ENCODE results near the gene NRXN2. TPM values are rescaled to one million over a fixed set of nuclear protein-coding genes. Genes with fewer than 3 reads are reported as not detected.

Gene NRXN2
- total RNA-seq, 1 donor from 2014 or later = 0.14 TPM

DNA sequence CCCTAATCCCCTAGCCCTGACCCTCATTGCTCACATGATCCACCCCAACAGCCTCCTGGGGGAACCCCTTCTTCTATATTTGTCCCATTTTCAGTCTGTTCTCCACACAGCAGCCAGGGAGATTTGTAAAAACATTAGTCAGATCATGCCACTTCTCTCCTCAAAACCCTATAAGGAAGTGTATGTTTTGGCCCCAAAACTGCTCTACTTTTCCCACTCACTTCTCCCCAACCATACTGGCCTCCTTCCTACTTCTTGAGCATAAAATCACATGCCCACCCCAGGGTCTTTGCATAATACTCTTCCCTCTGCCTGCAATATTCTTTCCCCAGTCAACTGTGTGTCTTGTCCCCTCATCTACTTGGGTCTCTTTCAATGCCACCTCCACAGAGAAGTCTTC lies 136.6 kb downstream of the NRXN2 start:
- H3K4me2 ChIP-seq (ENCODE audit: low read length) = no peak overlapping the region
- peaks cover 2% of the 10 kb centered on the region for H3K9me3 ChIP-seq (ENCODE audit: insufficient read depth, low read depth, low read length)
- H3K4me1 ChIP-seq (ENCODE audit: insufficient read depth, low read length) = no peaks in the 10 kb centered on the region
- H3K4me3 ChIP-seq (ENCODE audit: insufficient read depth, low read depth, low read length) = no peak overlapping the region
- no peak overlapping the region for H3K9ac ChIP-seq (ENCODE audit: low read length)
- no peak for TF ChIP-seq CTCF (IDR thresholded peaks at IDR 0.05; ENCODE audit: insufficient read depth, low read depth, low read length)
- TF ChIP-seq EZH2 (IDR thresholded peaks at IDR 0.05; ENCODE audit: insufficient read depth, low read length) = no peak
- FAIRE-seq (no peak), DNase-seq (ENCODE audit: low read depth) (no peak)
- no peaks in the 10 kb centered on the region for H3K79me2 ChIP-seq (ENCODE audit: insufficient read depth, low read length)
- H3K27me3 Mint-ChIP-seq (ENCODE audit: low read depth, unreplicated experiment) = peaks cover 45% of the 10 kb centered on the region
- H3K36me3 Mint-ChIP-seq (ENCODE audit: low read depth, unreplicated experiment) = peaks cover 2% of the 10 kb centered on the region
- no peak overlapping the region for H3K4me3 Mint-ChIP-seq (ENCODE audit: unreplicated experiment)
- H3K36me3 ChIP-seq (ENCODE audit: insufficient read depth, low read length) = no peaks in the 10 kb centered on the region
- no peak overlapping the region for H2AFZ ChIP-seq (ENCODE audit: low read depth, low read length)
- H3K27ac ChIP-seq (ENCODE audit: low read depth, low read length) = no peak overlapping the region
- H3K27ac Mint-ChIP-seq (ENCODE audit: unreplicated experiment) = no peak overlapping the region
- peaks cover 13% of the 10 kb centered on the region for H3K9me3 Mint-ChIP-seq (ENCODE audit: unreplicated experiment)
- H3K4me1 Mint-ChIP-seq (ENCODE audit: low read depth, unreplicated experiment) = no peaks in the 10 kb centered on the region
- peaks cover 2% of the 10 kb centered on the region for H3K27me3 ChIP-seq (ENCODE audit: insufficient read depth, low read length)
- no peaks in the 10 kb centered on the region for H4K20me1 ChIP-seq (ENCODE audit: insufficient read depth, low read length)

DNA sequence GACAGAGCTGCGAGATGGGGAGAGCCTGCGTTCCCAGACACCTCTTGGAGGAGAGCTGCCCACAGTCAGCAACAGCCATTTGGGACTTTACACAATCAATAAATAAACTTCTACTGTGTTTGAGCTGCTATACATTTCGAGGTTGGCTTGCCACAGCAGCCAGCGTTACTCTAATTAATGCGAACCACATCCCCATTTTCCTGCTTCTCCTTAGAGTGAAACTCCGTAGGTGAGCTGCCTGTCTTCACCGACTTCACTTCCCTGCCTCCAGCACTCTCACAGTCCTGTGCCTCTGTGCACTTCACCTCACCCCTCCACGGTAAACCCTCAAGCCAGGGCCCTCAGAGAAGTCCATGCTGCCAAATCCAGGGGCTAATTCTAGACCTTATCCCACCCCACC lies 137.8 kb downstream of the NRXN2 start:
- Histone ChIP-seq H2AFZ (ENCODE audit: low read depth, low read length) (no peak overlapping the region), H3K27me3 (ENCODE audit: insufficient read depth, low read length) (peaks cover 9% of the 10 kb centered on the region), H3K27ac (ENCODE audit: low read depth, low read length) (no peak overlapping the region), H3K9me3 (ENCODE audit: insufficient read depth, low read depth, low read length) (peaks cover 2% of the 10 kb centered on the region), H3K79me2 (ENCODE audit: insufficient read depth, low read length) (no peaks in the 10 kb centered on the region), H3K4me1 (ENCODE audit: insufficient read depth, low read length) (no peaks in the 10 kb centered on the region), H3K36me3 (ENCODE audit: insufficient read depth, low read length) (no peaks in the 10 kb centered on the region), H4K20me1 (ENCODE audit: insufficient read depth, low read length) (no peaks in the 10 kb centered on the region), H3K4me3 (ENCODE audit: insufficient read depth, low read depth, low read length) (no peak overlapping the region), H3K4me2 (ENCODE audit: low read length) (no peak overlapping the region), H3K9ac (ENCODE audit: low read length) (no peak overlapping the region)
- Mint-ChIP-seq H3K9me3 (ENCODE audit: unreplicated experiment) (peaks cover 13% of the 10 kb centered on the region), H3K36me3 (ENCODE audit: low read depth, unreplicated experiment) (peaks cover 2% of the 10 kb centered on the region), H3K4me3 (ENCODE audit: unreplicated experiment) (no peak overlapping the region), H3K27me3 (ENCODE audit: low read depth, unreplicated experiment) (peaks cover 53% of the 10 kb centered on the region), H3K27ac (ENCODE audit: unreplicated experiment) (no peak overlapping the region), H3K4me1 (ENCODE audit: low read depth, unreplicated experiment) (no peaks in the 10 kb centered on the region)
- no peak for FAIRE-seq
- no peak for DNase-seq (ENCODE audit: low read depth)
- no peak for TF ChIP-seq EZH2 (IDR thresholded peaks at IDR 0.05; ENCODE audit: insufficient read depth, low read length)
- no peak for TF ChIP-seq CTCF (IDR thresholded peaks at IDR 0.05; ENCODE audit: insufficient read depth, low read depth, low read length)

GRCh38 chr11:64583296-64584262 lies 139.4 kb downstream of the NRXN2 start:
- Mint-ChIP-seq H3K4me1 (ENCODE audit: low read depth, unreplicated experiment) (no peaks in the 10 kb centered on the region), H3K9me3 (ENCODE audit: unreplicated experiment) (peaks cover 8% of the 10 kb centered on the region), H3K36me3 (ENCODE audit: low read depth, unreplicated experiment) (no peaks in the 10 kb centered on the region), H3K27me3 (ENCODE audit: low read depth, unreplicated experiment) (peaks cover 60% of the 10 kb centered on the region), H3K4me3 (ENCODE audit: unreplicated experiment) (no peak overlapping the region), H3K27ac (ENCODE audit: unreplicated experiment) (no peak overlapping the region)
- TF ChIP-seq CTCF (IDR thresholded peaks at IDR 0.05; ENCODE audit: insufficient read depth, low read depth, low read length) (no peak), EZH2 (IDR thresholded peaks at IDR 0.05; ENCODE audit: insufficient read depth, low read length) (no peak)
- H3K79me2 ChIP-seq (ENCODE audit: insufficient read depth, low read length) = no peaks in the 10 kb centered on the region
- H3K9me3 ChIP-seq (ENCODE audit: insufficient read depth, low read depth, low read length) = no peaks in the 10 kb centered on the region
- no peaks in the 10 kb centered on the region for H3K4me1 ChIP-seq (ENCODE audit: insufficient read depth, low read length)
- H3K4me3 ChIP-seq (ENCODE audit: insufficient read depth, low read depth, low read length) = no peak overlapping the region
- H3K27me3 ChIP-seq (ENCODE audit: insufficient read depth, low read length) = peaks cover 10% of the 10 kb centered on the region
- H4K20me1 ChIP-seq (ENCODE audit: insufficient read depth, low read length) = no peaks in the 10 kb centered on the region
- no peak overlapping the region for H2AFZ ChIP-seq (ENCODE audit: low read depth, low read length)
- H3K36me3 ChIP-seq (ENCODE audit: insufficient read depth, low read length) = no peaks in the 10 kb centered on the region
- H3K9ac ChIP-seq (ENCODE audit: low read length) = no peak overlapping the region
- no peak for DNase-seq (ENCODE audit: low read depth)
- no peak overlapping the region for H3K4me2 ChIP-seq (ENCODE audit: low read length)
- no peak for FAIRE-seq
- no peak overlapping the region for H3K27ac ChIP-seq (ENCODE audit: low read depth, low read length)

Measured in astrocyte (in vitro differentiated cells and primary cell).